IPS-18c (cell line): ENCODE data around the gene EYA3.

ENCODE experiments used
- H3K4me3 ChIP-seq: 2 replicates; pipeline ENCODE4 v1.7.0; 2013; ENCODE audit warnings: low read depth, mild to moderate bottlenecking, low read length, moderate library complexity; ENCODE audit not compliant: insufficient read depth
- H3K9me3 ChIP-seq: one replicate; pipeline ENCODE4 v1.6.1; 2013; ENCODE audit warnings: mild to moderate bottlenecking, low read length, moderate library complexity; ENCODE audit not compliant: control insufficient read depth, insufficient read depth

EYA3 gene, protein sequence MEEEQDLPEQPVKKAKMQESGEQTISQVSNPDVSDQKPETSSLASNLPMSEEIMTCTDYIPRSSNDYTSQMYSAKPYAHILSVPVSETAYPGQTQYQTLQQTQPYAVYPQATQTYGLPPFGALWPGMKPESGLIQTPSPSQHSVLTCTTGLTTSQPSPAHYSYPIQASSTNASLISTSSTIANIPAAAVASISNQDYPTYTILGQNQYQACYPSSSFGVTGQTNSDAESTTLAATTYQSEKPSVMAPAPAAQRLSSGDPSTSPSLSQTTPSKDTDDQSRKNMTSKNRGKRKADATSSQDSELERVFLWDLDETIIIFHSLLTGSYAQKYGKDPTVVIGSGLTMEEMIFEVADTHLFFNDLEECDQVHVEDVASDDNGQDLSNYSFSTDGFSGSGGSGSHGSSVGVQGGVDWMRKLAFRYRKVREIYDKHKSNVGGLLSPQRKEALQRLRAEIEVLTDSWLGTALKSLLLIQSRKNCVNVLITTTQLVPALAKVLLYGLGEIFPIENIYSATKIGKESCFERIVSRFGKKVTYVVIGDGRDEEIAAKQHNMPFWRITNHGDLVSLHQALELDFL

GRCh38 chr1:28088168-28088961, at the start of gene EYA3:
Gene EYA3, minus strand, starts transcription at chr1:28088610. Its CDS starts 30,584 bp downstream, at chr1:28058026.
- Histone ChIP-seq H3K4me3 (peak within 1 kb of the TSS; percentile 96), H3K9me3 (no peaks in the 10 kb centered on the region)

- no peak overlapping the region for H3K4me3 ChIP-seq
- no peaks in the 10 kb centered on the region for H3K9me3 ChIP-seq
Observed at GRCh38 chr1:28136922-28137613, 48.7 kb upstream of the EYA3 start.

GRCh38 chr1:28136169-28136921, 47.9 kb upstream of the EYA3 start:
- Histone ChIP-seq H3K9me3 (no peaks in the 10 kb centered on the region), H3K4me3 (no peak overlapping the region)

DNA sequence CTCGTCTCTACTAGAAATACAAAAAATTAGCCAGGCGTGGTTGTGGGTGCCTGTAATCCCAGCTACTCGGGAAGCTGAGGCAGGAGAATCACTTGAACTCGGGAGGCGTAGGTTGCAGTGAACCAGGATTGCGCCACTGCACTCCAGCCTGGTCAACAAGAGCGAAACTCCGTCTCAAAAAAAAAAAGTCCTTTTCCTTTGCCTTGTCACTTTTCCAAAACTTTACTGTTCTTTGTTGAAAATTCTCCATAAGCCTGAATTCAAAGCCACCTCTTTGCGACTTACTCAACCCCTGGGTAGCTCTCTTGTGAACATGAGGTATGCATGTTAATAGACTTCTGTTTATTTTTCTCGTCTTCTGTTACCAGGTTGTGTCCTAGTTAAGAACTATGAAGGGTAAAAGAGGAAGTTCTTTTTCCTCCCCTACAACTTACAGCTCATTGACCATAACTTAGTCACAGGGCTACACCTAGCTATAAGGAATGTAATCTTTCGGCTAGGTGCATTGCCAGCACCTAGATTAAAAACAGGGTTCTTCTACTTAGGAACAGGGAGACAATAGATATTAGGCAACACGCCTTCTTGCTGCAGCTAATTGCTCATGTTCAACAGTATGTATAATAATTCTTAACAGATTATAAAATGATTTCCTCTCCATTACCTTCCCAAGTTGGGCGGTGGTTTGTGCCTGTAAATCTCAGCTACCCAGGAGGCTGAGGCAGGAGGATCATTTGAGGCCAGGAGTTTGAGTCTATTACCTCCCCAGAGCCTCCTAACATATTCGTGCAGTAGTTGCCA, 47.2 kb upstream of the EYA3 start:
- no peak overlapping the region for H3K4me3 ChIP-seq
- H3K9me3 ChIP-seq: no peaks in the 10 kb centered on the region

DNA sequence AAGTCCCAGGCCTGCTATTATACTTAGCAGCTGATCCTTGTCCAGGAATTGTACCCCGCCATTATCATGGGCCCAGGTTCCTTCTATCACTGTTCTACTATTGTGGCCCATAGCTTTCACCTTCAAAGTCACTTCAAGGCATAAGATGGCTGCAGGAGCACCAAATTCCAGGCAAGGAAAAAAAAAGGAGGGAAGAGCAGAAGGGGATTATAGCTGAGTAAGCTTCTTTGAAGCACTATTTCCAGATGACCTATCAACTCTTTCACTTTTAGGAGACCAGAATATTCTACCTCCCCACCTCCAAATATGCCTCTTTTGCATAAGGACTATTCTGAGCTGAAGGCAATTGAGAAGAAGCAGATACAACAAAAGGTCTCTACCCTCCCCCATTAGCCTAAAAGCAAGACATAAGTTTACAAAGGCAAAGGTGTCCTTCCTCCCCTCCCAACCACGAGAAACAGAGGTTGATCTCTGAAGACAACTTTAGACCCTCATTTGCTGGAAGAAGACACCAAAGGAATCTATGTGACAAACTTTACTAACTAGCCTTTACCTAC, 46.3 kb upstream of the EYA3 start:
- no peak overlapping the region for H3K4me3 ChIP-seq
- H3K9me3 ChIP-seq: no peaks in the 10 kb centered on the region

- no peak overlapping the region for H3K4me3 ChIP-seq
- H3K9me3 ChIP-seq: no peaks in the 10 kb centered on the region
Observed at GRCh38 chr1:28132171-28133167, 44.1 kb upstream of the EYA3 start.

GRCh38 chr1:28130901-28131300, 42.5 kb upstream of the EYA3 start:
- no peak overlapping the region for H3K4me3 ChIP-seq
- H3K9me3 ChIP-seq: no peaks in the 10 kb centered on the region

- no peak overlapping the region for H3K4me3 ChIP-seq
Observed at GRCh38 chr1:28129150-28129549, 40.7 kb upstream of the EYA3 start.

DNA sequence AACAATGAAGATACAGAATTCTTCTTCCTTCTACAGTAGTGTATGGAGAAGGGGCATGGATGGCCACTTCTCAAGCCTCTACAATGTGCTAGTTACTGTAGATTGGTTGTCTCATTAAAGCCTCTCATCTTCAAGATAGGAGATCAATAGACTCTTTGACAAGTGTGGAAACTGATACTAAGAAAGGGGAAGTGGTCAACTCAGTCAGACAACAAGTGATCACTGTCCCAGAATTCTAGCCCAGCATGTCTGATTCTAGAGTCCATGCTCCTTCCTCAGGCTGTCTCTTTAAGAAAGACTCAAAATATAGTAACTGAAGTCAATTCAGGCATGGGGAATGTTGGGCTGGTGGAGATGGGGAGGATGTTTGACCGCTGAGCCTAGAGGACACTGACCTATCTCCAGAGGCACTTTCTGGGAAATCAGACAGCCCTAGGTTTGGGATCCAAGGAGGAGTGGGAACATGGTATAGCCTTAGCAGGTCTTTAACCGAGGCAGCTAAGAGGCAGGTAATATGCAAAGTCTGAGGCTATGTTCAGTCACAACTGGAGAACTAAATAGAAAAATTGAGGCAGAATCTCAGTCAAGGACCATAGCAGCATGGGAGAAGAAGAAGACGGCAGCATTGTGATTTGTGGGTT, 39.3 kb upstream of the EYA3 start:
- Histone ChIP-seq H3K9me3 (no peaks in the 10 kb centered on the region), H3K4me3 (no peak overlapping the region)

More at GRCh38 chr1:28129150-28129549, 40.7 kb upstream of the EYA3 start:
- no peaks in the 10 kb centered on the region for H3K9me3 ChIP-seq

- H3K4me3 ChIP-seq: no peak overlapping the region
- no peaks in the 10 kb centered on the region for H3K9me3 ChIP-seq
Observed at GRCh38 chr1:28126783-28127490, 38.5 kb upstream of the EYA3 start.

- no peak overlapping the region for H3K4me3 ChIP-seq
- no peaks in the 10 kb centered on the region for H3K9me3 ChIP-seq
Observed at GRCh38 chr1:28126212-28126611, 37.8 kb upstream of the EYA3 start.

DNA sequence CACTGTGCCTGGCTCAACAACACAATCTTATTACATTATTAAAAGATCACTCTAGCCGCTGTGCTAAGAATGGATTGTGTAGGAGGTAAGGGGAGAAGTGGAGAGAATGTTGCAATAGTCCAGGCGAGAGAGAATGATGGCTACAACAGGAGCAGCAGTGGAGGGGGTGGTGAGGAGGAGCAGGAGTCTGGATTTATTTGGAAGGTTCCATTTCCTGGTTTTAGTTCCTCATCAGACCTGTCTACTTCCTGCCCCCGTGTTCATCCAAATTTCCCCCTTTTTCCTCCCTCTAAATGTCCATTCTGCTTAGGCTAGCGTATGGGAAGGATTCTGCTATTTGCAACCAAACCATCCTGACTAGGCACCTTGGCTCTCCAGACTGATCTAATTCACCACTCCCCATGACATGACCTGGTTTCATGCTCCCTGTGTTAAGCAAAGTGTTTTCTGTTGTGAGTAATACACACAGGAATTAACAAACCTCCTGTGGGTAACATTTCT, 35.1 kb upstream of the EYA3 start:
- H3K4me3 ChIP-seq: no peak overlapping the region

DNA sequence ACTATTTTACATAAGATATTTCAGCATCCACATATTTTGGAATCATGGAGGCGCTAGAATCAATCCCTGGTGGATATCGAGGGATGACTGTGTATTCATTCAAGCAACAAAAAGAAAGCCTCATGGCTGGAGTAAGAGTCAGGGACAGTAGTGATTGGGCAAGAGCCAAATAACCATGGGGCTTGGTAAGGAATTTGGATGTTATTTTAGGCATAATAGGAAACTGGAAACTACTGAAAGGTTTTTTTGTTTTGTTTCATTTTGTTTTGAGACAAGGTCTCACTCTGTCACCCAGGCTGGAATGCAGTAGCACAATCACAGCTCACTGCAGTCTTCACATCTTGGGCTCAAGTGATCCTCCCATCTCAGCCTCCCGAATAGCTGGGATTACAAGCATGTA, 33.8 kb upstream of the EYA3 start:
- H3K4me3 ChIP-seq: no peak overlapping the region
- H3K9me3 ChIP-seq: no peaks in the 10 kb centered on the region

More for the DNA sequence above, 35.1 kb upstream of the EYA3 start:
- H3K9me3 ChIP-seq: no peaks in the 10 kb centered on the region

DNA sequence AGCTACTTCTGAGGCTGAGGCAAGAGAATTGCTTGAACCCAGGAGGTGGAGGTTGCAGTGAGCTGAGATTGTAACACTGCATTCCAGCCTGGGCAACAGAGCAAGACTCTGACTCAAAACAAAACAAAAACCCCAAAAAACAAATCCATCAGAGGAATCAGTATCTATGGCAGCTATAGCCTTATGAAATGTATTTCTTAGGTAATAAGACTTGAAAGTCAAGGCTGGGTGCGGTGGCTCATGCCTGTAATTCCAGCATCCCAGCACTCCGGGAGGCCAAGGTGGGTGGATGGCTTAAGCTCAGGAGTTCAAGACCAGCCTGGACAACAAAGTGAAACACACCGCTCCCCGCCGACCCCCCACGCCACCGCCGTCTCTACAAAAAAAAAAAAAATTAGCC, 31.1 kb upstream of the EYA3 start:
- H3K9me3 ChIP-seq: no peaks in the 10 kb centered on the region
- H3K4me3 ChIP-seq: no peak overlapping the region
